ENCODE results near the gene AAK1.

The AAK1 gene

DNA sequence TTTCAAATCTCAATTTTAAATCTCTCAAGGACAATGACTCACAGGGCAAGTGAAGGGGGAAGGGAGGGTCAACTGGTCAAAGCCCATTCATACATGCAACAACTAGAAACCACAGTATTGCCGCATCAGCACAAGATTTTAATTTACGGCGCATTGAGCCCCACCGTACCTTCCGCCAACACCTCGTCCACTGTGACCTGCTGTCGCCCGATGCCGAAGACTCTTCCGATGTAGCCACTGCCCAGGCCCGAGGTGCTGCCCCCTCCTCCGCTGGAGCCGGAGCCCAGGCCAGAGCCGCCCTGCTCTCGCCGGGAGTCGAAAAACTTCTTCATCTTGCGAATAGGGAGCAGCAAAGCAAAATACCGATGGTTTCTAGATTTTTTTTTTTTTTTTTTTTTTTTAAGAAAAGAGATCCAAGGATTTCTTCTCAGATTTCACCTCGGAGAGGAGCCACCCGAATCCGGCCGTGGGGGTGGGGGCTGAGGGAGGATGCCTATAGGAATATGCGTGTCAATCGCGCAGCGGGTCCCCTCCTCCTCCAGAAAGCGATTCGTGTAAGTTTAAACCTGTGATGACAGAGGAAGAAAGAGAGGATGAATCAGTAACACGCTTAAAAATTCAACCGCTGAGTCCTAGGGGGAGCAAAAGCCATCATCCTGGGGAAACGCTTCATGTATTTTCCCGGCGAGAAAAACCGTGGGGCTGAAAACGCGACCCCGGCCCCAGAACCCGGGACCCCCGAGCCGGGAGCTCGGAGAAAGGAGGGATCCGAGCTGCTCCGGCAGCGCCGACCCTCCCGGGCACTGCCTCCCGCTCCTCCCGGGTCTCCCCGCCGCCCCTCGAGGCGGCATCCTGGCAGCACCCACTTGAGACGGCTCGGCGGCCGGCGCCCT is 584 bp downstream of the AAK1 start:
- H3K36me3 ChIP-seq (replicated peaks; ENCODE audit: low read depth, low read length): no peaks in the 10 kb centered on the region
- TF ChIP-seq EZH2phosphoT487 (IDR thresholded peaks at IDR 0.05; ENCODE audit: low read depth): no peak
- no peaks in the 10 kb centered on the region for H3K9me3 ChIP-seq (ENCODE audit: insufficient read depth, low read length)
- H3K4me1 ChIP-seq (ENCODE audit: low read length): peaks cover 21% of the 10 kb centered on the region
- peaks cover 56% of the 10 kb centered on the region for H3K27me3 ChIP-seq (ENCODE audit: low read depth, low read length)
- peak overlapping the region; percentile 99 for H2AFZ ChIP-seq (ENCODE audit: low read depth, low read length)
- H4K20me1 ChIP-seq (ENCODE audit: insufficient read depth, low read length): no peaks in the 10 kb centered on the region
- H3K9ac ChIP-seq (ENCODE audit: low read length): peak overlapping the region; percentile 93
- H3K79me2 ChIP-seq (ENCODE audit: low read length): no peaks in the 10 kb centered on the region
- H3K27ac ChIP-seq (ENCODE audit: low read length): no peak overlapping the region
- peak overlapping the region; percentile 96 for H3K4me3 ChIP-seq (ENCODE audit: low read length)
- H3K4me2 ChIP-seq (ENCODE audit: low read length): peak overlapping the region; percentile 81

DNA sequence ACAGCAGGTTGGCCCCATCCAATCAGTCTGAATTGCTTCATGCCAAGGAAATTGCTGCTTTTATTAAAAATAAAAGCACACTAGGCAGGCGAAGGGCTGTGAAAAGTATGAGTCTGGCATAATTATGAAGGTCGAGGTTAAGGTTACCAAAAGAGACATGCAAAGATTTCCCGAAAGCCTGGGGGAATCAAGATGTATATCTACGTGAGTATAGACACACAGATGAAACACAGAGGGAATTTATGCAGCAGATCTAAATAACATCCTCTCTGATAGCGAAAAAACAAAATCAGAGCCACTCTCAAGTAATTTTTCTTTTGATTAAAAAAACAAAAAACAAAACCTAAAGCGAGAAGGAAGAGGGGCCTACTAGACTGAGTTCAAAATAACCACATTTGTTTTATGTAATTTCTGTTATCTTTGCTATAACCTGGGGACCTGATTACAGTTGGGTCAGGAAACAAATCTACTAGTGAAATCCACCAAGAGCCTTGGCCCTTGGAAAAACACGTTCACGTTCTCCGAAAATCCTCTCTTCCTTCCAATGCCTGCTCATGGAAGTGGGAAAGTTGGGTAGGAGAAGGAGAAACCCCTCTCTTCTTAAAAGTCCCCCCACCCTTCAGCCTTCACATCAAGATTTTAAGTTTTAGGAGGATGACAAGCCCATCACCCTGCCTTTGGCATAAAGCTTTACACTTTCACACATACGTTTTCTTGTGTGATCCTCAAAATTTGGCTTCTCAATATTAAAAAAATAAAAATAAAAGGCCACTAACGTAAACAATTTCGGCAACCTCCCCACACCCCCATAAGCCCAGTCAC is 1.4 kb downstream of the AAK1 start:
- no peak overlapping the region for H2AFZ ChIP-seq (ENCODE audit: low read depth, low read length)
- H3K27ac ChIP-seq (ENCODE audit: low read length): no peak overlapping the region
- peaks cover 52% of the 10 kb centered on the region for H3K27me3 ChIP-seq (ENCODE audit: low read depth, low read length)
- H3K4me3 ChIP-seq (ENCODE audit: low read length): no peak overlapping the region
- H3K9ac ChIP-seq (ENCODE audit: low read length): no peak overlapping the region
- no peaks in the 10 kb centered on the region for H3K9me3 ChIP-seq (ENCODE audit: insufficient read depth, low read length)
- no peaks in the 10 kb centered on the region for H4K20me1 ChIP-seq (ENCODE audit: insufficient read depth, low read length)
- no peak overlapping the region for H3K4me2 ChIP-seq (ENCODE audit: low read length)
- TF ChIP-seq, protein P1, sequence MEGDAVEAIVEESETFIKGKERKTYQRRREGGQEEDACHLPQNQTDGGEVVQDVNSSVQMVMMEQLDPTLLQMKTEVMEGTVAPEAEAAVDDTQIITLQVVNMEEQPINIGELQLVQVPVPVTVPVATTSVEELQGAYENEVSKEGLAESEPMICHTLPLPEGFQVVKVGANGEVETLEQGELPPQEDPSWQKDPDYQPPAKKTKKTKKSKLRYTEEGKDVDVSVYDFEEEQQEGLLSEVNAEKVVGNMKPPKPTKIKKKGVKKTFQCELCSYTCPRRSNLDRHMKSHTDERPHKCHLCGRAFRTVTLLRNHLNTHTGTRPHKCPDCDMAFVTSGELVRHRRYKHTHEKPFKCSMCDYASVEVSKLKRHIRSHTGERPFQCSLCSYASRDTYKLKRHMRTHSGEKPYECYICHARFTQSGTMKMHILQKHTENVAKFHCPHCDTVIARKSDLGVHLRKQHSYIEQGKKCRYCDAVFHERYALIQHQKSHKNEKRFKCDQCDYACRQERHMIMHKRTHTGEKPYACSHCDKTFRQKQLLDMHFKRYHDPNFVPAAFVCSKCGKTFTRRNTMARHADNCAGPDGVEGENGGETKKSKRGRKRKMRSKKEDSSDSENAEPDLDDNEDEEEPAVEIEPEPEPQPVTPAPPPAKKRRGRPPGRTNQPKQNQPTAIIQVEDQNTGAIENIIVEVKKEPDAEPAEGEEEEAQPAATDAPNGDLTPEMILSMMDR (IDR thresholded peaks at IDR 0.05; ENCODE audit: low read depth, low read length): no peak
- TF ChIP-seq EZH2phosphoT487 (IDR thresholded peaks at IDR 0.05; ENCODE audit: low read depth): no peak
- no peaks in the 10 kb centered on the region for H3K36me3 ChIP-seq (replicated peaks; ENCODE audit: low read depth, low read length)
- H3K79me2 ChIP-seq (ENCODE audit: low read length): no peaks in the 10 kb centered on the region
- peaks cover 17% of the 10 kb centered on the region for H3K4me1 ChIP-seq (ENCODE audit: low read length)

DNA sequence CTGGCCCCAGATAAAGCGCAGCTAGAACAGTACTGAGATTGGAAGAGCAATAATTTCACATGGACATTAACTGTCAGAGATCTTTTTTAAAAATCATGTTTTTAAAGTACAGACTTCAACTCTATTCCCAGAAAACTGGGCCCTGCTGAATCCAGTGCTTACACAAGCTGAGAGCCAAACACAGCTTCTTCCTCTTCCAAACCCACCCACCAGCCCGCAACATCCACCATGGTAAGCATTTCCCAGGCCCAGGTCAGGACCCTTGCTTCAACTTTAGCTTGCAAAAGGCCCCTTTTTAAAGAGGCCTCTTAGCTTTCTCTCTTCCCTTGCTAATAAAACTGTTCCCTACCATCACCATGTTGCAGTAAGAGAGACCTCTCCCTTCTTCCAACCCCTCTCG is 2.1 kb downstream of the AAK1 start:
- no peak overlapping the region for H3K27ac ChIP-seq (ENCODE audit: low read length)
- H3K9ac ChIP-seq (ENCODE audit: low read length): no peak overlapping the region
- peaks cover 46% of the 10 kb centered on the region for H3K27me3 ChIP-seq (ENCODE audit: low read depth, low read length)
- no peak overlapping the region for H2AFZ ChIP-seq (ENCODE audit: low read depth, low read length)
- no peaks in the 10 kb centered on the region for H3K36me3 ChIP-seq (replicated peaks; ENCODE audit: low read depth, low read length)
- TF ChIP-seq, protein P1 (IDR thresholded peaks at IDR 0.05; ENCODE audit: low read depth, low read length): no peak
- no peak for TF ChIP-seq EZH2phosphoT487 (IDR thresholded peaks at IDR 0.05; ENCODE audit: low read depth)
- H3K4me1 ChIP-seq (ENCODE audit: low read length): peaks cover 17% of the 10 kb centered on the region
- H3K9me3 ChIP-seq (ENCODE audit: insufficient read depth, low read length): no peaks in the 10 kb centered on the region
- H3K4me2 ChIP-seq (ENCODE audit: low read length): no peak overlapping the region
- H3K79me2 ChIP-seq (ENCODE audit: low read length): no peaks in the 10 kb centered on the region
- H4K20me1 ChIP-seq (ENCODE audit: insufficient read depth, low read length): no peaks in the 10 kb centered on the region
- no peak overlapping the region for H3K4me3 ChIP-seq (ENCODE audit: low read length)

DNA sequence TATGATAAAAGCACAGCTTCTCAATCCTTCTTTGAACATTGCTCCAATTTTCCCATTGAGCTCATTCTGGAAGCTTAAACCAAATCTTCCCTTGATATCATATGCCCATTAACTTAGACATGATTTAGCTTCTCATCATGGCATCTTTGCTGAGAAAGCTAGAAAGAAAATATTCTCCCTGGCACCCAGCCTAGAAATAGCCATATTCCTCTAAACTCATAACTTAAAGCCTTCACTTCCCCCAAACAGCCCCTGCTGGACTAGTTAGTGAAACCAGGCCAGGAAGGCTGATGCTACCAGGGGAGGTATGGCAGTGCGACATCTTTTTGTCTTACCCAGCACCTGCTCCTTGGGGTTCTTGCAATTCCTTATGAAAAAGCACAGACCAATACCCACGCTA is 4.3 kb downstream of the AAK1 start:
- no peak overlapping the region for H3K4me2 ChIP-seq (ENCODE audit: low read length)
- H3K27me3 ChIP-seq (ENCODE audit: low read depth, low read length): peaks cover 27% of the 10 kb centered on the region
- H3K4me1 ChIP-seq (ENCODE audit: low read length): peaks cover 4% of the 10 kb centered on the region; the same call in 1 of the 2 replicates
- H3K9me3 ChIP-seq (ENCODE audit: insufficient read depth, low read length): no peaks in the 10 kb centered on the region
- no peak overlapping the region for H3K4me3 ChIP-seq (ENCODE audit: low read length)
- no peak overlapping the region for H2AFZ ChIP-seq (ENCODE audit: low read depth, low read length)
- no peak overlapping the region for H3K27ac ChIP-seq (ENCODE audit: low read length)
- H3K36me3 ChIP-seq (replicated peaks; ENCODE audit: low read depth, low read length): no peaks in the 10 kb centered on the region
- no peaks in the 10 kb centered on the region for H3K79me2 ChIP-seq (ENCODE audit: low read length)
- H4K20me1 ChIP-seq (ENCODE audit: insufficient read depth, low read length): no peaks in the 10 kb centered on the region
- no peak for TF ChIP-seq EZH2phosphoT487 (IDR thresholded peaks at IDR 0.05; ENCODE audit: low read depth)
- TF ChIP-seq, protein P1 (IDR thresholded peaks at IDR 0.05; ENCODE audit: low read depth, low read length): no peak
- no peak overlapping the region for H3K9ac ChIP-seq (ENCODE audit: low read length)

Data from OCI-LY3 (cell line).